Activated CD8-positive, alpha-beta memory T cell treated with anti-CD3 and anti-CD28 coated beads, Interleukin-2, amount 50 U/mL, for 1 hour (primary cell): Measurements from ENCODE around the gene RHOJ.

Source experiments
- DNase-seq: peaks from one replicate; pipeline ENCODE4 v3.0.0-alpha.2; 2020; ENCODE audit errors: extremely low read depth

RHOJ gene

DNA sequence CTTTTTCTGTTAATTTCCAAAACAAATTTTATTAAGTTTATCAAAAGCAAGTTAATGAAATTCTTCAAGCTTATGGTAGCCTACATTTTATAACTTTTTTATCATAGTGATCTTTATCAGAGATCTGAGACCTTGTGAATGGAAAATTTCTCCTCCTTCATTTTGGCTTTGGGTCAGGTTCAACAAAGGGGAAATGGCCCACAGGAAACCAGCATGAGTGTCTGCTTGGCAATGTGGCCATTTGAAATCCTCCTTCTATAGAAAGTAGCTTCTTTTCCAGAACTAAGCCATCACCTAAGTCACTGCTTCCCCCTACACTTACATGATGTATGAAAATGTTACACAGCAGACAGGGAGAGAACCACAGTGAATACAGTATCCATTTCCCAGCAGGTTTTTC, 1.6 kb downstream of the RHOJ start:
- no peak for DNase-seq

DNA sequence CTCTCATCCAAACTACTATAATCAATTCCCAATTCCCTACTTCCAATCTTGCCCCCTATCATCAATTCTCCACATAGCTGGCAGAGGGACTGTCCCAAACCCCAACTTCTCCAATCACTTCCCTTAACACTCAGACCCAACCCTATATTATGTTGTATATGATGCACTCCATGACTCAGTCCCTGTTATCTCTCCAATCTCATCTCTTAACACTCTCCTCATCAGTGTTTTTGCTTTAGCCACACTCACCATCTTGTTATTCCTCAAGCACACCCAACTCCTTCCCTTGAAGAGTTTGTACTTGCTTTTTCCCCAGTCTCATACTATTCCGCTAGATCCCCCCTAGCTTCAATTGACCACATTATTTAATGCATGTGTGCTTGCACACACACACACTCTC, 4.9 kb downstream of the RHOJ start:
- DNase-seq = no peak

DNA sequence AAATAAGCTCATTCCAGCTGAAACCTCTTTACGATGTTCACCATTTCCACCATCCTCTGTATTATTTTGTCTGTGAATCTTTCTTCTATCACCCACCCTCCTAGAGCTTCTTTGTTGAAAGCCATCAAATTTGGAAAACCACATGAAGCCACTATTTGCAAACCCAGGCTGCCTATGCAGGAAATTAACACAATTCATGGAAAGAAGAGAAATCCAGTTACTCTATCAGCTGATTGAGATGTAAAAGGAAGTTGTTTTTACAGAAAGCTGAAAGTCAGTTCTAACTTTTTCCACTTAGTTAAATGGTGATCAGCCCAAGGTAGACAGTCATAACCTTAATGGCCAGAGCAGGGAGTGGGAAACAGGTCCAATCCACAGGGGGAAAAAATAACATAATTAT, 6.6 kb downstream of the RHOJ start:
- no peak for DNase-seq

DNA sequence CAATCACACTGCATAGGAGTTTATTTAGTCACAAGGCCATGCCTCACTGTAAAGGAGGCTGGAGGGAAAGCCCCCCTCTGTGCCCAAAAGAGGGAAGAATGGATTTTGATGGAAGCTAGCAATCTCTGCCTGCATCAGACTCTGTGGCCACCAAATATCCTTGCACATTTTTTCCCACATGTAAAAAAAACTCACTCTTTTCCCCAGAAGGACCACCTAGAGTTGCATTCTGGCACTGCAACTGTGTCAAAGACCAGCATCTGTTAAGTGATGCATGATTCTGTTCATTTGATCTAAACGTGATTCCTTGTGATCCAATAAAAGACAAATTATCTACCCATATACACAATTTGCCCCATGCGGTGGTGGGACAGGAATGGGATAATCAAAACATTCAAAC, 8.0 kb downstream of the RHOJ start:
- no peak for DNase-seq

DNA sequence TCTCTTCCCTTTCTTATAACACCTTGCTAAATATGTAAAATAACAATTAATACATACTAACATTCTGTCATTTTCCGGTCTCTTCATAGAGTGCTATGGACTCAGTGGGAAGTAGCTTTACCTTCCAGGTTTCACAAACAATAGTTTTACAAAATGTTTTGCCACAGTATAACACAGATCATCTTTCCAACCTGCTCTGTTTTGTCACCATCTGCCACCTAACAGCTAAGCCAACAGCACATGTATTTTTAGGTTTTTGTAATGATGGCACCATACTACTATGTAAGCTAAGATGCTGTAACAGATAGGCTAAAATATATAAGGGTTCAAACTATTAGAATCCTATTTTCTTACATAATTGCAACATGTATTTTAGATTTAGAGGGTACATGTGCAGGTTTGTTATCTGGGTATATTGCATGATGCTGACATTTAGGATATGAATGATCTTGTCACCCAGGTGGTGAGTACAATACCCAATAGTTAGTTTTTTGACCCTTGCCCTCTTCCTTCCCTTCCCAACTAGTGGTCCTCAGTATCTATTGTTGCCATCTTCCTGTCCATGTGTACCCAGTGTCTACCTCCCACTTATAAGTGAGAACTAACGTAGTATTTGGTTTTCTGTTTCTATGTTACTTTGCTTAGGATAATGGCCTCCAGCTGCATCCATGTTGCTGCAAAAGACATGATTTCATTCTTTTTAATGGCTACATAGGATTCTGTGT, 8.7 kb downstream of the RHOJ start:
- no peak for DNase-seq

DNA sequence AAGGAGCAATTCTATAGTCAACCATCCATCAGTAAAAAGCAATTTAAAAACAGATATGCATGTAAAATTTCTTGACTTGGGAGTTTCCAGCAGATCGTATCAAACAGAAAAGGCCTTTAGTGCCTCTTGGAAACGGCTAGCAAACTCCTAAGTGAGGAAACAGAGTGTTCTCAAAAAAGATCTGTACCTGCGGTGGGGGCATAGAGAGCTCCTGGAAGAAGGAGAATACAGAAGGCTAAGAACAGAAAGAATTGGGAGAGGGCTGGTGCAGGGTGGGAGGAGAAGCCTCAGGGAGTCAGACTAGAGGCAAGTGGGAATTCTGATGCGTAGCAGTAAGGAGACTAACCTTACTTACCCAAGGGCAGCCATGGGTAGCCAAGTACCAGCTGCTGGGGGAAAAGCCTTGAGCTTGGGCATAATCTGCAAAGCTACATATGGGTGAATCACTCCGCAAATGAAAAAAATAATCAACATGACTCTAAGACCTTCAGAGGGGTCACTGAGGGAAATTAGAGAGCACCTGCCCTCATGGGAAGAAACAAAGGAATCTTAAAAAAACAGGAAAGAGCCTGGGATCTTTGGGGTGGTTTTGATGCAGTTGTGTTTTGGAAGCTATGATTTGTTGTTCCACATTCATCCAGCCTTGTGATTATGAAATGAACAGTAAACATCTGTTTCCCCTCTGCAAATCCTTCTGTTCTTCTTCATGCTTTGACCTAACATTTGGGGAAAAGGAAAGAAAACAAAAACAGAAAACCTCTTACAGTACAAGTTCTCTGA, 10.4 kb downstream of the RHOJ start:
- no peak for DNase-seq

DNA sequence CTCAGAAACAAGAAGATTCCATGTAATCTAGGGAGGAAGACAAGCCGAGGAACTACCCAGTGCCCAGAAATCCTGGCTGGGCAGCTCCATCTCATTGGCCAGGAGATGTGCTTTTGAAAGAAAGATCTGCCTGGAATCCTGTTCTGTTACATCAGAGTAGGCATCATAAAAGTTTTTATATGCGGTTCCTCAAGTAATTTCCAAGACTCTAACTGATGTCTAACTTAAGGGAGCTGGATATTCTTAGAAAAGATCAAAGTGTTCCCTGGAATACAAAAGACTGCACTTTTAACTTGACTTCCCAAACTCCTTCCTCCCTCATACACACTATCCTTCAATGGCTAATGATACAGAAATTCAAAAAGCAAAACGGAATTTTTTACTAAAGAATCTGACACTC, 16.3 kb downstream of the RHOJ start:
- no peak for DNase-seq

DNA sequence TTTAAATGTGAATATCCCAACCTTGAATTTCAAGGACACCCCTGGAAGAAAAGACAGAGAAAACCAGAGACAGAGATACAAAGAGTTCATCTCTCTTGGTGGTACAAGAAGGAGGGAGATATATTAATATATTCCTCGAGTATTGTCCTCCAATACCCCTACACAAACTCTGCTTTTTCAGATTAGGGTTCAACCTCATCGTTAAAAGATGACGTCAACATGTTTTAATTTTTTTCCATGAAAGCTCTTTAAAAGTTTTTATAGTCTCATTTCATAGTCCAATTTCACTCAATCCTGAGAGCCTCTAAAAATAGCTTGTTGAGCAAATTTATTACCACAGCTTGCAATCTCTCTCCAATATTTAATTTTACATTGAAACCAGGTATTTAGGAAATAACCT, 19.4 kb downstream of the RHOJ start:
- DNase-seq = no peak

DNA sequence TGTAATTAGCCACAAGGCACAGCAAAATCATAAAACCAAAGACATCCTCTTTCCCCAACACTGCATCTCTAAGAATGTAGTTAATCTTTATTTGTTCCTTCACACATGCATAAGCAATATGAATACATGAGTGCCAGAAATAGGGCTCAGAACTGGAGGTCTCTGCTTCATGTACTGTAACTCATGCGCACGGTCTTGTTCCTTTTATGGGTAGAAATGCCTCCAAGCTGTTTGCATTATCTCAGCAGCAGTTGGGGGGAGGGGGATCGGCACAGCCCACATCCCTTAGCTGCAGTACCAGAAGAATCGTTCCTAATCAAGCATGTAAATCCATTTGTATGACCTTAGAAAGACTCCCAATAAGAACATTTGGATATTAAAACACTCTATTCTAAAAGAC, 20.0 kb downstream of the RHOJ start:
- DNase-seq = no peak

DNA sequence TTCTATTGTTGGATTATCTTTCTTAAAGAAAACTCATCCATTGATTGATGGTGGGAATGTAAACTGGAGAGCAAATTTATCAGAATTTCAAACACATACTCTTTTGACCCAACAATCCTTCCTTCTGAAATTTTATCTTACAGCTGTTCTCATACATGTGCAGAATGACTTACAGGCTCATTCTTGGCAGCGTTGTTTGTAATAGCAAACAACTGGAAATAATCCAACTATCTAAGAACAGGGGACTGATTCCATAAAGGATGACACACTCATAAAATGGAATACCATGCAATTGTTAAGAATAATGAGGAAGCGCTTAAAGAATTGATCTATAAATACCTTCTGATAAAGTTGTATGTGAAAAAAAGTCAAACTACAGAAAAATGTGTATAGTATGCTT, 24.0 kb downstream of the RHOJ start:
- no peak for DNase-seq

DNA sequence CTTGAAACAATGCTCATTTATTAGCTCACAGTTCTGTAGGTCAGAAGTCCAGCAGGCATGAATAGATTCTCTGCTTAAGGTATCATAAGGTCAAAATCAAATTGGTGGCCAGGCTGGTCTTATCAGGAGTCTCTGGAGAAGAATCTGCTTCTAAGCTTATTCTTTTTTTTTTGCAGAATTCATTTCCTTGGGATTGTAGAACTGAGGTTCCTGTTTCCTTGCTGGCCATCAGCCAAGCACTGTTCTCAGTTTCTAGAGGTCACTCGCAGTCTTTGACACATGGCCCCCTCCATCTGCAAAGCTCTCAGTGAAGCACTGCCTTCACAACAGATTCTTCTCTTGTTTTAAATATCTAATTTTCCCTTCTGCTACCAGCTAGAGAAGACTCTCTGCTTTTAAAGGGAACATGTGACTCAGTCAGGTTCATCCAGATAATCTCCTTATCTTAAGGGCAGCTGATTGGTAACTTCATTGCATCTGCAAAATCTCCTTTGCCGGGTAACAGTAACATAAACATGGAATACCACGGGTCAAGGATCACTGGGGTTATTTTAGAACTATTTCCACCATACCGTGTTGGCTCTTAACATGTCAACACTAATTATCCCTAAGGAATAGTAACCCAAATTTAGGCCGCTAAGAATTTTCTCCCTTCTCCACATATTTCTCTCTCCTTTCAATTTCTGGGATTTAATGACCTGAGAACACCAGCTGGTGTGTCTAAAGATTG, 25.3 kb downstream of the RHOJ start:
- DNase-seq = no peak

DNA sequence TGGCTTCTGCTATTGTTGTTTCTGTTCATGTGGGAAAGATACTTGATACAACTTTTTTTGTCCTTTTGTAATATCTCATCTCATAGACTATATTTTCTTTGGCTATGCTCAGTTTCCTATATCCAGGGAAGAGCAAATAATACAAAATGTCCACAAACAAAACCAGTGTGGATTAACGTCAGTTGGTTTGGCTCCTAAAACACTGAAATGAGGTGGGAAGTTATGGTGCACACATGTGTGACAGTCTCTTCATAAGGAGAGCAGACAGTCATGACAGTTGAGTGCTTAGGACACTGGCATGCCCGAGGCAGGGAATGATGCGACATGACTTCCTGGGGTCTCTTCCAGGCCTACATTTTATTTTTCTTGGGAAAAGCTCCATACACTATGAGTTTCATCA, 27.5 kb downstream of the RHOJ start:
- no peak for DNase-seq

DNA sequence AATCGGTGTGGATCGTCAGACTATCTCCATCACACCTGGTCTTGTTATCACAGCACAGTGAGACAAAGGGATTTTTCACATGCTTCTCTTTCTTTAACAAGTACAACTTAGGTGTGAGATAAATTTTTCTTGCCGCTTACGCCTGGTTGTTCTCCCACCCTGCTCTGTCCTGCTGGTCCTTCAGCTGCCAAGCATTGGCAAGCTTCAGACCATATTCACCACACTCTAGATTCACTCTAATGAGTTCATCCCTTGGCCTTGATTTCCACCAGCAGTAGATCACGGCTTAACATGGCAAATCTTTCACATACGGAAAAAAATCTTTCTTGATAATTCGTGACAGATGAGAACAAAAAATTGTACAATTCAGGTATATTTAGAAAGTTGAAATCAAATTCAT, 33.5 kb downstream of the RHOJ start:
- DNase-seq = no peak

DNA sequence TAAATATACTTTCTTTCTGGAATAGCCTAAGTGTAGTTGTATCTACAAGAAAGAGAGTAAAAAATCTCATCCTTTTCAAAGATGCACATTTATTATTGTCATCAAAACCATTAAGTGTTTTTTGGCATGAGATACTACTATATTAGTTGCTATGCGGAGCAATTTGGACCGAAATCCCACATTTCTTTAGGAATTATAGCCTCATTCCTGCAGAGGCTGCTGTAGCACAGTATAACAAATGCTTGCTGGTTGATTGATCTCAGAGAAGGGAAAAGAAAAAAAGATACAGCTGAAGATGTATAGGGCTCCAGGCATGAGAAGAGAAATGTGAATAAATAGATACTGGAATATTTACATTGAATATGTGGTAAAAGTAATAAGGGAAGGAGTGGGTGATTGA, 36.0 kb downstream of the RHOJ start:
- DNase-seq = no peak

DNA sequence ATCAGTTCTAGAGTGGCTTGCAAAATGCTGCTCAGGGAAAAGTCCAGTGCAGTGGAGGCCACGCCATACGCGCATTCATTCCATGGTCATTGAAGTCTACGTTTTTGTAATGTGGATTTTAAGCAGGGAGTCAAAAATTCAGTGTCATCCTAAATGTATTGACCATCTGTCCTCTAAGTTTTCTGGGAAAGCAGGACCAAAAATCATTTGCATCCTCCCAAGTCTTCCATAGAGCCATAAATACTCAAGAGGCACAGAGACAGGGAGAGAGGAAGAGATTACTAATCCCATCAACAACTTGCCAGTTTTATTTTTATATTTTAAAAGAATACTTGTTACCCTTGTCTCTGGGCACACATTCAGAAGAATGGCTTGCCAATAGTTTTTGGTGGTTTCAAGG, 36.9 kb downstream of the RHOJ start:
- DNase-seq = no peak

DNA sequence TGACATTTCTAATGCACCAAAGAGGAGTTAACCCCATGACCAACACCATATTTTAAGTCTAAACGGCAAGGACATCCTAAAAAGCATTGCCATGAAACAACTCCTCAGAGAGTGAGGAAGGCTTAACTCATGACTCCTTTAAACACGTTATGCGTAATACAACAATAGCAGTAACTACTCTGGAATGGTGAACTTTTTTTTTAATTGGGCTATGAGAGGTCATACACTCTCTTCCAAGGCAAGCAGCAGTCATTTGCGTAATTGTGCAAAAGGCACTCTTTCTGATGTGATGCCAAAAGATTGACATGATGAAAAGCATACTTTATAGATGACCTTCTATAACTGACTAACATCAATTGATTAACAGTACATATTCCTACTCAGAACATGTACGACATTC, 39.4 kb downstream of the RHOJ start:
- no peak for DNase-seq

DNA sequence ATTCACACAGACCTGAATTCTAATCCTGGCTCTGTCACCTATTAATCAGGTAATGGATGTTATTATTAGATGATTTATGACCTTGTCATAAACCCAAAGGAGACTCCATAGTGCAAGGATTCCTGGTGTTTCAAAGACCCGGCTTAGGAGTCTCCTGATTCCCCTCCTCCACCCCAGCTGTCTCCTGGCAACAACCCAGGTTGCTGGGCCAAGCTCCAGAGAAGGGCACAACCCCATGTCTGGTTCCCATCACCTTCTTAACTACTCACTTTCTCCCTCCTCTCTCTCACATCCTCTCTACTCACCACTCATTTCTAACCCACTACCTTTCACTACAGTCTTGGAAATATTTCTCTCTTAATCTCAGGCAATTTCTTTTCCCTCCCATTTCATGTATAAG, 41.6 kb downstream of the RHOJ start:
- no peak for DNase-seq

DNA sequence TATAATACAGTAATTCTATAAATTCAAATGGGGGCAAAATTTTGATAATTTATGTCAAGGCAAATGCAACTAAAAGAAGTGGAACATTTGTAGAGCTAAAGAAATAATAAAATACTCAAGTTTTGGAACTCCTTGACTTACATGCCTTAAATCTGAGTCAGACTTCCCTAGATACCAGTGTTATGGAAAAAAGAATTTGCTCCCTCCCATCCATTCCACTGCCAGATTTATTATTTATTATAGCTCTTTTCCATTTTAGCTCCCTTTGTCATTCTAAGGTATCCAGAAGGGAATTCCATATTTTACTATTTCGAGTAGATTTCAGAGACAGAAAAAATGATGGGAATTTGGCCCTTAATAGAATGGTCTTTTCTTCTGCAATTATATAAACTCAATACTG, 44.0 kb downstream of the RHOJ start:
- no peak for DNase-seq

DNA sequence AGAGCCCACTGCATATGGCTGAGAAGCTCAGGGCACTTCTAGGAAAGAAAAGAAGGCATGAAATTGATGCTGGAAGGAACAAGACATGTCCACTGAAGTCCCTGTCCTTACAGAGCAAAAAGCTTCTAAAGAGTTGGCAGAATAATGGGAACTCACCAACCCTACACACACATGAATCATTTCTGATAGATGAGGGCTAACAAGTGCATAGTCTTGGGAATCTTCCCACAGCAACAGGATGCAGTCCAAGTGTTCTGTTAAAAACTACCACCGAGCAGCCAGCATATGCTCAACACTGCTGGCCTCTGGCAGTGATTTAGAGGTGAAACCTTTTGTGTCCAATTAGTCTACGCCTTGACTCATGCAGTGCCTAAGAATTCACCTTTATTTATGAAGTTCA, 44.8 kb downstream of the RHOJ start:
- DNase-seq = no peak

DNA sequence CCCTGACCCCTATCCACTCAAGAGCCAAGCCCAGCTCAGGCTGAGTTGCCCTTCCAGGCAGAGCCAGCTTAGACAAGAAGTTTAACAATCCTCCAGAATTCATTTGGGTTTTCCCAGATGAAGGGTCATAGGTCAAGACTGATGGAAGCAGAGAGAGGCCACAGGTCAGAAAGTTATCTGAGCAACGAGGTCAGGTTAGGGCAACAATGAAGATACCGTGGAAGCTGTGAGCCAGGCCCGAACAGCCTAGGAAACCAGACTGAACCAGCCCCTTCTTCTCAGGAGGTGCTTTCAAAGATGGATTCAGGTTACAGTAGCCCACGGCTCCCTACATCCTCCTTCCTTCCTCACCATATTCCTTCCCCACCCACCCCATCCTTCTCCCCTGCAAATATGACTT, 53.1 kb downstream of the RHOJ start:
- DNase-seq = no peak

DNA sequence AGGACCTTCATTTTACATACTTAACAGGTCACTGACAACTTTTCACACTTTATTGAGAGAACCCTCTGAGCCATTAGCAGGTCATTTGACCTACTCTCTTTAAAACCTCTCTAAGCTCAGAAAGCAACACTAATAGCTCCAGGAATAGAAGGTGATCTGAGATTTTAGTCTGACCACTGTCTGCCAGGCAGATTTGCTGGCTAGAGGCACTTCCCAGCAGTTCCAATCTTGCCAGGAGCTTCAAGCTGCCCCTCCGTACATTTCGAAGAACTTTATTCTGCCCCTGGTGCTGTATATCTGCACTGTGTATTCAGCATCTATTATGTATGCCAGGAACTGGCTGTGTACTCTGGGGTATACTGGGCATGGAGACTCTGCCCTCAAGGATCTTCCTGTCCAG, 58.2 kb downstream of the RHOJ start:
- DNase-seq = no peak

DNA sequence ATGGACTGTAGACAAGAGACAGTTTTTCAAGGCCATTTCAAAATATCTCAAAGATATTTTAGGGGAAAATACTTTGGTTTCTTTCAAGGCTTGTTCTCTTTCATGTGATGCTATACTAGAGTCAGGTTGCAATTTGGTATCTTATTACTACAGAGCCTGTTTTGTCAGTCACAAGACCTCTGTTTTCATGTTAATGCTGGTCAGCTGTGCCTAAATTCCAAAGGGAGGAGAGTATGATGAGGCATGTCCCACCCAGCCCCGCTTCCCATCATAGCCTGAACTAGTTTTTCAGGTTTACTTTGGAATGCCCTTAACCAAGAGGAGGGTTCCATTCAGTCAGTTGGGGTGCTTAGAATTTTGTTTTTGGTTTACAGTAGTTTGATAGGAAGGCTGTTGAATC, 61.9 kb downstream of the RHOJ start:
- DNase-seq = no peak

DNA sequence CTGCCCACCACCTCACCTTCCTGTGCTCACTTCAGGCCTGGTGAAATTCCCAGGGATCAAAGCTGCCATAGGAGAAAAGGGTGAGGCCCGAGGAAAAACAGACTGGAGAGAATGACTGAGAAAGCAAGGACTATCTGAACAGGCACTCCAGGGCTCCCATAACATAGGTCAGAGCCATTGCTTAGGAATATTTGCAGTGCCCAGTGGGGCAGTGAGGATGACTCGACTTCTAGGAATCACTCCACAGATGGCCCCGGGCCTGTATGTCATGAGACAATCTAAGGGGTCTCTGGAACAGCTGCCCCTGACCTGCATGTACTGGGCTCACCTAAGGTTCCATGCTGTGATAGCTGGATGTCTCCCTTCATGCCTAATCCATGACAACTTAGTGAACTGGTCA, 62.9 kb downstream of the RHOJ start:
- DNase-seq = no peak
